Measurements from ENCODE around the gene IGFALS.
A peak's percentile ranks its signal among the peaks of the same experiment; 100 is the strongest.

DNA sequence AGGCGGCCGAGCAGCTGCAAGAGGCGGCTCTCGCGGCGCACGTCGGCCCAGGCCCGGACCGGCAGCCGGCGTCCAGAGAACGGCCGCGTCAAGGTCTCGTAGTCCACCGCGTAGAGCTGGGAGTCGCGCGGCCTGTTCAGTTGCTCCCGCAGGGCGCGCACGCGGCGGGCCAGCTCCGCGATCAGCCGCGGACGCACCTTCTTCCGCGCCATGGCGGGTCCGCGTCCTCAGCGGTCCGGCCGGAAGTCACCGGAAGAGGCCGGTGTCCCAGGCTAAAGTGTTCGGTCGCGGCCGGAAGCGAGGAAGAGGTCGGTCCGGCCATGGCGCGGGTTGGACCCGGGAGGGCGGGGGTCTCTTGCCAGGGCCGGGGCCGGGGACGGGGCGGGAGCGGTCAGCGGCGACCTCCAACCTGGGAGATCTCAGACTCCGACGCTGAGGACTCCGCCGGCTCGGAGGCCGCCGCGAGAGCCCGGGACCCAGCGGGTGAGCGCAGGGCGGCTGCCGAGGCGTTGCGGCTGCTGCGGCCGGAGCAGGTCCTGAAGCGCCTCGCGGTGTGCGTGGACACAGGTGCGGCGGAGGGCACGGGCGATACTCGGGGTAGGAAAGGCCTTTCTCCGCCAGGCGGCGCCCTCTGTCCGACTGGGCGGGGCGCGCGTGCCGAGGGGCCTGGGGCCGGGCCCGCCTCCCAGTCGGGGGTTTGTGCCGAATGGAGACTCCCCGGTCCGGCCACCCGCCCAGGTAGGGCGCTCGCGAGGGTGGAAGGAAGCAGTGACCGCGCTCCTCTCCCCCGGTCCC is 20.4 kb downstream of the IGFALS start, which contains the start of gene MRPS34:
- TF ChIP-seq EZH2phosphoT487 (IDR thresholded peaks at IDR 0.05; ENCODE audit: low read length) (no peak), CTCF (IDR thresholded peaks at IDR 0.05; ENCODE audit: low read length) (peak; percentile 75)

Data from MM.1S (cell line).